ENCODE measurements around the gene RANBP2.

The RANBP2 gene

GRCh38 chr2:108778857-108779256 lies 59.6 kb downstream of the RANBP2 start:
- no peak for DNase-seq (ENCODE audit: low read depth)

- DNase-seq (ENCODE audit: low read depth) = no peak
Observed at GRCh38 chr2:108786008-108786353, 66.7 kb downstream of the RANBP2 start.

DNA sequence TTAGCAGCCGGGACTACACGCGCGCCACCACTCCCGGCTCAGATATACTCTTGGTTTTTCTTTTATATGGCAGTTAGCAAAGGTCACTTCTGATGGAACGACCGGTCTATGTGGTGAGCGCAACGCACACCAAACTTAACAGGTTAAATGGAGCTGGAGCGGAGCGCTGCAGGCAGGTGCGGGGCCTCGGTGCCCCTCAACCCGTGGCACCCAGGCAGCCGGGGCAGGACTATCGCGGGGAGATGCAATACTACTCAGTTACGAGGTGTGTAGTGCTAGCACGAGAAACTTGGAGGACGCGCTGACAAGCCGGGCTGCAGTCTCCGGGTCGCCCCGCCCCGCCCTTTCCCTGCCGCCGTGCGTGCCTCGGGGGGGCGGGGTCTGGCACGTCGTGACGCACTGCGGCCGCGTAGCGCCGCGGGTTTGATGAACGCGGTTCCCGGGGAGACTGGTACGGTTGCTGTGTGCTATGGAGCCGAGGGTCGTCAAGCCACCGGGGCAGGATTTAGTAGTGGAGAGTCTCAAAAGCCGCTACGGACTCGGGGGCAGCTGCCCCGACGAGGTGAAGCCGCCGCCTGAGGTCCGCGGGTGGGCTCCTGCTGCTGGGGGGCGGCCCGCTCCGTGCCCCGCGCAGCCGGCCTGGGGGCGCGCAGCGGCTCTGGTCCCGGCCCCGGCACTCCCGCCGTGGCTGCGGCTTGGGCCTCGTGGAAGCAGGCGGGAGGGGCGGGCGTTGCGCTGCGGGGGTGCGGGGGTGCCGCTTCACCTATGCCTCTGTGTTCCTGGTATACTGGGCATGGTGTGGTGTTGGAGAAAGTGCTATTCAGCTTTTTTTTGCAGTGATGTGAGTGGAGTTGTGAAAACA lies 67.3 kb downstream of the RANBP2 start, which contains the start of gene CCDC138:
Gene CCDC138, plus strand, starts transcription at position 418 of the 862 bp plus-strand sequence. Its CDS starts 52 bp downstream, at position 470.
- DNase-seq (ENCODE audit: low read depth) = peak; percentile 60

- no peak for DNase-seq (ENCODE audit: low read depth)
Observed at GRCh38 chr2:108787216-108787541, 67.9 kb downstream of the RANBP2 start.

DNA sequence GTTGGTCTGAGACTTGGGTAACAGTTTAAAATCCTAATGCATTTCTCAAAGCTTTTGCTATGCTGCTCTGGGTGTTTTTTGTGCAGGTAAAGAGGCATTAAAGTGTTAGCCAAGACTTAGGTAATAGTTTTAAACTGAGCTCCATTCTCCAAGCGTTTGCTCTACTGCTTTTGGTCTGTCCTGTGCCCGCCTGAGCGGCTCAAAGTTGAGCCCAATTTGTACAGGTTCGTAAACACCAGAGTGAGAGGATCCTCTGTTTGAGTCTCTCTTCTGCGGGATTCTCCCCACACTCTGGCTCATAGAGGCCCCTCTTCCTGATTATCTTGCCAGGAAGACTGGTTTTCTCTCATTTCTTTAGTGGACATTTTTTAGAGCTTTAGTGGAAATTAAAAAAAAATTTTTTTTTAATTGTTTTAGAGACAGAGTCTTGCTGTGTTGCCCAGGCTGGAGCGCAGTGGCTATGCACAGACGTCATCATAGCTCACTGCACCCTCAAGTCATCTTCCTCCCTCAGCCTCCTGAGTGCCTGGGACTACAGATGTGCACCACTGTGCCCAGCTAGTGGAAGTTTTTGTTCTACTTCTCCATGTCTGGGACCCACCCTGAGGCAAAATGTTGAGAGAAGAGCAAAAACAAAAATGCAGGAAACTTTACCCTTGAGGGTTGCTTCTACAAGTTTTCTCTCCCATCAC lies 83.9 kb downstream of the RANBP2 start:
- no peak for DNase-seq (ENCODE audit: low read depth)

- no peak for DNase-seq (ENCODE audit: low read depth)
Observed at GRCh38 chr2:108805032-108805431, 85.8 kb downstream of the RANBP2 start.

DNA sequence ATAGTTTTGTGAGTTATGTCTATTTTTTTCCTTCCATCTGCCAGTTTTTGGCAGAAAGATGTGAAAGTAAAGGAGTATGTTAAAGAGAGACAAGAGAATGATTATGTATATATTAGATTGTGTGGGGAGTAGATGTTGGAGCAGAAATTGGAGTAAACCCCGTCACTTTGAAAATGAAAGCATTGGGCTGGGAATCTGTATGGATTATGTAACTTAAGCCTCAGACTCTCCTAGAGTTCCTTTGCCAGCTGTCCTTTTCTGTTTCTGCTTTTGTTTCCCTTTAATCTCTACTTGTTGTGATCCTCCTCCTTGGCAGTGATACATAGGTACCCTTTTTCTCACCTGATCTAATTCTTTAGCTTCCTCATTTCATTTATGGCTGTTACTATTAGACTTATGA lies 86.5 kb downstream of the RANBP2 start:
- DNase-seq (ENCODE audit: low read depth) = no peak

- DNase-seq (ENCODE audit: low read depth) = no peak
Observed at GRCh38 chr2:108806371-108807113, 87.3 kb downstream of the RANBP2 start.

DNA sequence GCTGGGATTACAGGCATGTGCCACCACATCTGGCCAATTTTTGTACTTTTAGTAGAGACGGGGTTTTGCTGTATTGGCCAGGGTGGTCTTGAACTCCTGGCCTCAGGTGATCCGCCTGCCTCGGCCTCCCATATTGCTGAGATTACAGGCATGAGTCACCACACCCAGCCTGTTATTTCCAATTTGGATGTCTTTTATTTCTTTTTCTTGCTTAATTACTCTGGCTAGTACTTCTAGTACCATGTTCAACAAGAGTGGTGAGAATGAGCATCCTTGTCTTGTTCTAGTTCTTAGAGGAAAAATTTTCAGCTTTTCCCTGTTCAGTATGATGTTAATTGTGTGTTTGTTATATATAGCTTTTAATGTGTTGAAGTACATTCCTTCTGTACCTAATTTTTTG lies 90.7 kb downstream of the RANBP2 start:
- DNase-seq (ENCODE audit: low read depth) = no peak

DNA sequence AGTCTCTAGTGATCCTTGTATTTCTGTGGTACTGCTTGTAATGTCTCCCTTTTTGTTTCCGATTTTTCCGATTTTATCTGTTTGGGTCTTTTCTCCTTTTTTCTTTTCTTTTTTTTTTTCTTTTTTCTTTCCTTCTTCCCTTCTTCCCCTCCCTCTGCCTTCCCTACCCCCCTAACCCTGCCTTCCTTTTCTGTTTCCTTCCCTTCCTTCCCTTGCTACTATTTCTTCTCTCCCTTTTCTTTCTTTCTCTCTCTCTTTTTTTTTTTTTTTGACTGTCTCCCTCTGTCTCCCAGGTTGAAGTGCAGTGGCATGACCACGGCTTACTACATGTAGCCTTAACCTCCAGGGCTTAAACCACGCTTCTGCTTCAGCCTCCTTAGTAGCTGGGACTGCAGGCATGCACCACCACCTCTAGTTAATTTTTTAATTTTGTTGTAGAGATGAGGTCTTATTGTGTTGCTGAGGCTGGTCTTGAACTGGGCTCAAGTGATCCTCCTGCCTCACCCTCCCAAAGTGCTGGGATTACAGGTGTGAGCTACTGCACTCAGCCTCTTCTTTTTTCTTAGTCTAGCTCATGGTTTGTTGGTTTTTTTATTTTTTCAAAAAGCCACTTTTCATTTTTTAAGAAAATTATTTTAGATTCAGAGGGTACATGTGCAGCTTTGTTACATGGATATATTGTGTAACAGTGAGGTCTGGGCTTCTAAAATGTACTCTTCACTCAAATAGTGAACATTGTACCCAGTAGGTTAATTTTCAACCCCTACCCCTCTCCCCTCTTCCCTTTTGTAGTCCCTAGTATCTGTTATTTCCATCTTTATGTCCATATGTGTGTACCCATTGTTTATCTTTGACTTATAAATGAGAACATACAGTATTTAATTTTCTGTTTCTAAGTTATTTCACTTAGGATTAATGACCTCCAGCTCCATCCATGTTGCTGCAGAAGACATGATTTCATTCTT lies 92.0 kb downstream of the RANBP2 start:
- DNase-seq (ENCODE audit: low read depth) = no peak

DNA sequence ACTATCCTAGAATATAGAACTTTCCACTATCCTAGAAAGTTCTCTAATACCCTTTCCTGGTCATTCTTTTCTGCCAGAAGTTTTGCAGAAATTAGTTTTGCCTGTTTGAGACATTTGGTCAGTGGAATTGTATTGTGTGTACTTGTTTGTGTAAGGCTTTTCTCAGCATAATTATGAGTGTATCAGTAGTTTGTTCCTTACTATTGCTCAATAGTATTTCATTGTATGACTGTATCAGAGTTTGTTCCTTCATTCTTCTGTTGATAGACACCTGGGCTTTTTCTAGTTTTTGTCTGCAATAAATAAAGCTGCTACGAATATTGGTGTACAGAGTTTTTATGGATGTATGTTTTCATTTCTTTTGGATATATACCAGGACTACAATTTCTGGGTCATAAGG lies 94.5 kb downstream of the RANBP2 start:
- DNase-seq (ENCODE audit: low read depth) = no peak

DNA sequence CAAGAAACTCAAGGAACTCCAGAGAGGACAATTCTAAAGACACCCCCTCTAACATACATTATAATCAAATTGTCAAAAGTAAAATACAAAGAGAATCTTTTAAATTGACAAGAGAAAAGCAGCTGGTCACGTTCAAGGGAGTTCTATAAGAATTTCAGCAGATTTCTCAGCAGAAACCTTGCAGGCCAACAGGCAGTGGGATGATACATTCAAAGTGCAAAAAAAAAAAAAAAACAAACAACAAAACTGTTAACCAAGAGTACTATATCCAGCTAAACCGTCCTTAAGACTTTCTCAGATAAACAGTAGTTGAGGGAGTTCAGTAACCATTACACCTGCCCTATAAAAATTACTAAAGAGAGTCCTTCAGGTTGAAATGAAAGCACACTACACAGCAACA lies 101.2 kb downstream of the RANBP2 start:
- DNase-seq (ENCODE audit: low read depth) = no peak

DNA sequence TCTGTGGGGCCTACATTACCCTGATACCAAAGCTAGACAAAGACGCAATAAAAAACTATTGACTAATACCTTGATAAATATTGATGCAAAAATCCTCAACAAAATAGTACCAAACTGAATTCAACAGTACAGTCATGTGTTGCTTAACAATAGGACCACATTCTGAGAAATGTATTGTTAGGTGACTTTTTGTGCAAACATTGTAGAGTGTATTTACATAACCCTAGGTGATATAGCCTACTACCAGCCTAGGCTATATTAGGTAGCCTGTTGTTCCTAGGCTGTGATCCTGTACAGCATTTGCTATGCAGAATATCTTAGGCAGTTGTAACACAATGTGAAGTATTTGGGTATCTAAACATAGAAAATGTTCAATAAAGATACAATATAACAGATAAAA lies 104.0 kb downstream of the RANBP2 start:
- no peak for DNase-seq (ENCODE audit: low read depth)

DNA sequence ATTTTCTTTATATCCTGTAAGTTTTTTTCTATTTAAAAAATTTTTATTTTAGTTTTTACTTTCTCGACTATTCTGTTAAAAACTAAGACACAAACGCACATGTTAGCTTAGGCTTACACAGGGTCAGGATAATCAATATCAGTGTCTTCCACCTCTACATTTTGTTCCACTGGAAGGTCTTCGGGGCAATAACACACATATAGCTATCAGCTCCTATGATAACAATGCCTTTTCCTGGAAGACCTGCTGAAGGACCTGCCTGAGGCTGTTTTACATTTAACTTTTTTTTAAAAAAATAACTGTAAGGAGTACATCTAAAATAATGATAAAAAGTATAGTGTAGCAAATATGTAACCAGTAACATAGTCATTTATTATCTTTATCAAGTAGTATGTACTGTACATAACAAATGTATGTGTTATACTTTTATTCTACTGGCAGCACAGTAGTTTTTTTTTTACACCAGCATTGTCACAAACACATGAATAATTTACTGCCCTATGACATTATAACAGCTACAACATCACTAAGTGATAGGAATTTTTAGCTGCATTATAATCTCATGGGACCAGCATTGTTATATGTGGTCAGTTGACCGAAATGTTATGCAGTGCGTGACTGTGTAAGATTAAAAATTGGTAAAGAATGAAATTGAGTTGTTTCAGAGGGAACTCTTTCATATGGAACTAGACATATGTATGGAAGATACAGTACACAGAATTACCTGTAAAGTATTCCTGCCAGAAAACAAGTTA lies 105.2 kb downstream of the RANBP2 start:
- no peak for DNase-seq (ENCODE audit: low read depth)

GRCh38 chr2:108825254-108825653 lies 106.0 kb downstream of the RANBP2 start:
- DNase-seq (ENCODE audit: low read depth) = no peak

DNA sequence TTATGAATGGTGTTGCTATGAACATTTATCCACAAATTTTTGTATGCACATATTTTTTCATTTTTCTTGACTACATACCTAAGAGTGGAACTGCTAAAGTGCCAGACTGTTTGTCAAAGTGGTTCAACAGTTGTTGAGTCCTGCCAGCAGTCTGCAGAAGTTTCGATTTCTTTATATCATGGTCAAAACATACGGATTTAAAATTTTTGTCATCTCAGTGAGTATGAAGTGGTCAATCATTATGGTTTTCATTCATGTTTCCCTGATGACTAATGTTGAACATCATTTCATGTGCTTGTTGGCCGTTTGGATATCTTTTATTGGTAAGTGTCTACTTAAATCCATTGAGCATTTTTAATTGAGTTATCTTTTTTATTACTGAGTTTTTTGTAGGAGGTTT lies 106.5 kb downstream of the RANBP2 start:
- DNase-seq (ENCODE audit: low read depth) = no peak

- DNase-seq (ENCODE audit: low read depth) = no peak
Observed at GRCh38 chr2:108829578-108830310, 110.5 kb downstream of the RANBP2 start.

DNA sequence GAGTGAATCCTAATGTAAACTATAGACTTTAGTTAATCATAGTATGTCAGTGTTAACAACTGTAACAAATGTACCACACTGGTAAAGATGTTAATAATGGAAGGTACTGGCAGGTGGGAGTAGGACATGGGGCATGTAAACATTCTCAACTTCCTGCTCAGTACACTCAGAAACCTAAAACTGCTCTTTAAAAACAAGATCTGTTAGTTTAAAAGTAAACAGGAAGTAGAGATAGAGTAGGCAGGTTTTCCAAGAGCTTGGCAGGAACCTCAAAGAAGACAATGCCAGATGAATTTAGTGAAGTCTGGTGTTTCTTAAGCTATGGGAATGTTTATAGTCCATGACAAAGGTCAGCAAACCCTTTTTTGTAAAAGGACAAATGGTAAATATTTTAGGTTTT lies 113.9 kb downstream of the RANBP2 start:
- no peak for DNase-seq (ENCODE audit: low read depth)

DNA sequence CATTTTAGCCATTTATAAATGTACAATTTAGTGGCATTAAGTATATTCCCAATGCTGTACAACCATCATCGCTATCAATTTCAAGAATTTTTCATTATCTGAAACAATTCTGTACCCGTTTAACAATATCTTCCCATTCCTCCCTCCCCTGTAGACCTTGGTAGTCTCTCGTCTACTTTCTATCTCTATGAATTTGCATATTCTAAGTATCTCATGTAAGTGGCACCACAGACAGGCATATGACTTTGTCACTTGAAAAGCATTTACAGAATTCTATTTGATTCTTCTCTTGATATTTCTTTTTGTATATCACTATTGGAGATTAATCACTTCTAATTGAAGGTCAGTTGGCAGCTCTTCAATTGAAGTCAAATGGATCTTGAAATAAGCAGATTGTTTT lies 115.3 kb downstream of the RANBP2 start:
- DNase-seq (ENCODE audit: low read depth) = no peak

- no peak for DNase-seq (ENCODE audit: low read depth)
Observed at GRCh38 chr2:108835040-108835439, 115.8 kb downstream of the RANBP2 start.
